H9 (cell line): Measurements from ENCODE around the gene ST6GALNAC1. TPM values are rescaled to one million over a fixed set of nuclear protein-coding genes. Genes with fewer than 3 reads are reported as not detected.

ENCODE experiments used
- DNase-seq: peaks from one replicate; pipeline ENCODE4 v3.0.0-alpha.2; 2017
- H2AFZ ChIP-seq: one replicate; pipeline ENCODE4 v1.6.1; 2013; ENCODE audit warnings: mild to moderate bottlenecking, low read length, control low read depth, moderate library complexity
- H2AK5ac ChIP-seq: 2 replicates; pipeline ENCODE4 v1.6.1; 2013; ENCODE audit warnings: low read length, control low read depth, mixed read lengths; ENCODE audit not compliant: insufficient read length
- H2BK120ac ChIP-seq: one replicate; pipeline ENCODE4 v1.6.1; 2013; ENCODE audit warnings: low read depth, mild to moderate bottlenecking, low read length, control low read depth, inconsistent platforms; ENCODE audit not compliant: poor library complexity, severe bottlenecking
- H2BK12ac ChIP-seq: 2 replicates; pipeline ENCODE4 v1.6.1; 2013; ENCODE audit warnings: low read length, control low read depth, mixed read lengths, low read depth; ENCODE audit not compliant: insufficient read length
- H2BK15ac ChIP-seq: 2 replicates; pipeline ENCODE4 v1.6.1; 2013; ENCODE audit warnings: low read depth, low read length, control low read depth
- H2BK20ac ChIP-seq: one replicate; pipeline ENCODE4 v1.6.1; 2013; ENCODE audit warnings: low read depth, mild to moderate bottlenecking, low read length, control low read depth, inconsistent platforms; ENCODE audit not compliant: poor library complexity, severe bottlenecking
- H2BK5ac ChIP-seq: 2 replicates; pipeline ENCODE4 v1.6.1; 2013; ENCODE audit warnings: low read length, control low read depth, mixed read lengths; ENCODE audit not compliant: insufficient read length
- H3K14ac ChIP-seq: 2 replicates; pipeline ENCODE4 v1.6.1; 2013; ENCODE audit warnings: low read length, control low read depth; ENCODE audit not compliant: insufficient read depth
- H3K18ac ChIP-seq: 2 replicates; pipeline ENCODE4 v1.6.1; 2013; ENCODE audit warnings: low read depth, mild to moderate bottlenecking, mixed read lengths, low read length, control low read depth; ENCODE audit not compliant: insufficient read length
- H3K23ac ChIP-seq: 2 replicates; pipeline ENCODE4 v1.6.1; 2013; ENCODE audit warnings: low read length, control low read depth, mixed read lengths, low read depth; ENCODE audit not compliant: insufficient read length
- H3K23me2 ChIP-seq: 2 replicates; pipeline ENCODE4 v1.6.1; 2013; ENCODE audit warnings: low read depth, mild to moderate bottlenecking, mixed read lengths, low read length, control low read depth; ENCODE audit not compliant: insufficient read length, poor library complexity, severe bottlenecking
- H3K27ac ChIP-seq: 2 replicates; pipeline ENCODE4 v1.5.1; 2013; ENCODE audit warnings: low read length, control low read depth, mixed read lengths, low read depth; ENCODE audit not compliant: insufficient read length
- H3K27me3 ChIP-seq: 2 replicates; pipeline ENCODE4 v1.6.1; 2013; ENCODE audit warnings: low read length, control low read depth, inconsistent platforms; ENCODE audit not compliant: insufficient read depth
- H3K4ac ChIP-seq: 2 replicates; pipeline ENCODE4 v1.6.1; 2013; ENCODE audit warnings: low read depth, mild to moderate bottlenecking, control low read depth, inconsistent platforms, low read length, moderate library complexity
- H3K4me1 ChIP-seq: 2 replicates; pipeline ENCODE4 v1.6.1; 2013; ENCODE audit warnings: low read length, control low read depth, inconsistent platforms; ENCODE audit not compliant: insufficient read depth
- H3K4me2 ChIP-seq: 2 replicates; pipeline ENCODE4 v1.6.1; 2013; ENCODE audit warnings: low read length, control low read depth, mixed read lengths; ENCODE audit not compliant: insufficient read length, insufficient read depth
- H3K56ac ChIP-seq: 2 replicates; pipeline ENCODE4 v1.6.1; 2013; ENCODE audit warnings: low read depth, mild to moderate bottlenecking, mixed read lengths, low read length, control low read depth; ENCODE audit not compliant: insufficient read length
- H3K79me1 ChIP-seq: 2 replicates; pipeline ENCODE4 v1.6.1; 2013; ENCODE audit warnings: low read depth, mild to moderate bottlenecking, moderate library complexity, low read length, control low read depth, inconsistent platforms; ENCODE audit not compliant: insufficient read depth, poor library complexity, severe bottlenecking
- H3K79me2 ChIP-seq: 2 replicates; pipeline ENCODE4 v1.6.1; 2013; ENCODE audit warnings: low read length, control low read depth, inconsistent platforms; ENCODE audit not compliant: insufficient read depth
- H3K9ac ChIP-seq: 2 replicates; pipeline ENCODE4 v1.6.1; 2013; ENCODE audit warnings: low read length, control low read depth, mixed read lengths; ENCODE audit not compliant: insufficient read length; ENCODE audit errors: extremely low read depth
- H3K9me3 ChIP-seq: one replicate; pipeline ENCODE4 v1.6.1; 2013; ENCODE audit warnings: low read depth, low read length, inconsistent platforms; ENCODE audit not compliant: control insufficient read depth
- H3T11ph ChIP-seq: one replicate; pipeline ENCODE4 v1.6.1; 2013; ENCODE audit warnings: mild to moderate bottlenecking, low read length, control low read depth, inconsistent platforms
- H4K20me1 ChIP-seq: one replicate; pipeline ENCODE4 v1.6.1; 2013; ENCODE audit not compliant: control insufficient read depth, insufficient read length, insufficient read depth
- H4K5ac ChIP-seq: 2 replicates; pipeline ENCODE4 v1.6.1; 2013; ENCODE audit warnings: low read depth, mild to moderate bottlenecking, mixed read lengths, low read length, control low read depth; ENCODE audit not compliant: insufficient read length
- H4K8ac ChIP-seq: replicated peaks from 2 replicates; pipeline ENCODE4 v1.6.1; 2013; ENCODE audit warnings: low read length, control low read depth, mixed read lengths, low read depth; ENCODE audit not compliant: insufficient read length
- H4K91ac ChIP-seq: 2 replicates; pipeline ENCODE4 v1.6.1; 2013; ENCODE audit warnings: low read depth, mild to moderate bottlenecking, moderate library complexity, mixed read lengths, low read length, control low read depth; ENCODE audit not compliant: insufficient read length
- H3K27ac Mint-ChIP-seq, 3 experiments: 2 replicates in 2 of 3; 3 replicates in 1 of 3; pipeline ENCODE4 v1.8.0; 2020 to 2021; ENCODE audit warnings: mixed read lengths in 3 of 3, mild to moderate bottlenecking in 1 of 3, moderate library complexity in 1 of 3
- H3K27me3 Mint-ChIP-seq: 2 replicates; pipeline ENCODE4 v1.8.0; 2021; ENCODE audit warnings: low read depth, mild to moderate bottlenecking, moderate library complexity, mixed read lengths
- H3K36me3 Mint-ChIP-seq, 3 experiments: 2 replicates in 2 of 3; 3 replicates in 1 of 3; pipeline ENCODE4 v1.8.0; 2020 to 2021; ENCODE audit warnings: low read depth in 3 of 3, mixed read lengths in 3 of 3; ENCODE audit not compliant: insufficient read depth in 1 of 3
- H3K4me1 Mint-ChIP-seq, 2 experiments: 2 replicates each; pipeline ENCODE4 v1.8.0; 2020; ENCODE audit warnings: mixed read lengths in 2 of 2
- H3K4me3 Mint-ChIP-seq, 2 experiments: 2 replicates in 1 of 2; 3 replicates in 1 of 2; pipeline ENCODE4 v1.8.0; 2020 to 2021; ENCODE audit warnings: mild to moderate bottlenecking in 2 of 2, mixed read lengths in 2 of 2, moderate library complexity in 1 of 2
- H3K9me3 Mint-ChIP-seq, 2 experiments: 2 replicates in 1 of 2; 3 replicates in 1 of 2; pipeline ENCODE4 v1.8.0; 2020; ENCODE audit warnings: mild to moderate bottlenecking in 2 of 2, mixed read lengths in 2 of 2, moderate library complexity in 1 of 2
- CTCF ChIP-seq: fragments of 200-600 bp; sonication (generic); conservative IDR thresholded peaks from 3 replicates; pipeline ENCODE4 v1.8.0; 2021; ENCODE audit warnings: antibody characterized with exemption, mild to moderate bottlenecking
- WGBS: extraction: QIAGEN DNeasy Blood & Tissue Kit; methylation state at CpG from one replicate; pipeline ENCODE4 v1.1.7; 2013; ENCODE audit warnings: missing lambda C conversion rate, low lambda C conversion rate, mixed read lengths; ENCODE audit not compliant: insufficient read length; ENCODE audit errors: extremely low coverage; 5-methylcytosine and 5-hydroxymethylcytosine counted together
- total RNA-seq: library from RNA; stranded (reverse); gene quantifications from 2 replicates; pipeline ENCODE4 v1.2.1, GENCODE V29; 2021

ST6GALNAC1 gene
- total RNA-seq, 1 experiment from 2014 or later: not detected

GRCh38 chr17:76641501-76641900, 2.1 kb downstream of the ST6GALNAC1 start:
- Histone ChIP-seq H4K5ac (no peak overlapping the region), H4K20me1 (no peaks in the 10 kb centered on the region), H3K4me1 (peaks cover 2% of the 10 kb centered on the region; the same call in 1 of the 2 replicates), H2AK5ac (no peak overlapping the region), H4K8ac (no peak overlapping the region), H3K9me3 (no peaks in the 10 kb centered on the region), H2BK12ac (no peak overlapping the region), H3K9ac (no peak overlapping the region), H3K23ac (no peak overlapping the region), H3K27me3 (no peaks in the 10 kb centered on the region), H3K79me1 (no peaks in the 10 kb centered on the region), H2BK120ac (no peak overlapping the region), H3K18ac (no peak overlapping the region), H3K14ac (no peak overlapping the region), H3K27ac (no peak overlapping the region), H3K4me2 (no peak overlapping the region), H3K23me2 (no peaks in the 10 kb centered on the region), H4K91ac (no peak overlapping the region), H3K4ac (no peak overlapping the region), H2BK5ac (no peak overlapping the region), H3K79me2 (no peaks in the 10 kb centered on the region), H2BK20ac (no peak overlapping the region), H3K56ac (no peak overlapping the region), H2BK15ac (no peak overlapping the region), H3T11ph (no peak overlapping the region), H2AFZ (no peak overlapping the region)
- no peaks in the 10 kb centered on the region for H3K9me3 Mint-ChIP-seq
- H3K27me3 Mint-ChIP-seq: peaks cover 1% of the 10 kb centered on the region
- no peak overlapping the region for H3K27ac Mint-ChIP-seq
- DNase-seq: no peak
- WGBS: no CpG with 5 or more reads among the region's 3 CpGs
- no peak for TF ChIP-seq CTCF
- H3K4me1 Mint-ChIP-seq: peaks cover 15 to 28% of the 10 kb centered on the region in 2 experiments
- no peak overlapping the region for H3K4me3 Mint-ChIP-seq
- H3K36me3 Mint-ChIP-seq: no peaks in the 10 kb centered on the region
